GM12878 (cell line): ENCODE measurements around the gene ZNF765. TPM values are rescaled to one million over a fixed set of nuclear protein-coding genes. Genes with fewer than 3 reads are reported as not detected.

Source experiments
- CBX3 ChIP-seq: fragments of 200-600 bp; sonication (generic); IDR thresholded peaks from 2 replicates; pipeline ENCODE4 v1.6.1; 2016; ENCODE audit warnings: low read depth, borderline replicate concordance
- CHD4 ChIP-seq: fragments of 200-600 bp; sonication (generic); IDR thresholded peaks from 2 replicates; pipeline ENCODE4 v1.6.1; 2016; ENCODE audit warnings: mild to moderate bottlenecking
- ELK1 ChIP-seq: IDR thresholded peaks from 2 replicates; pipeline ENCODE4 v1.6.1; 2012; ENCODE audit warnings: low read depth, low read length, improper control_type of control experiment
- IRF4 ChIP-seq: IDR thresholded peaks from 2 replicates; pipeline ENCODE4 v1.6.1; 2011; ENCODE audit warnings: low read depth, low read length
- IRF5 ChIP-seq: fragments of 450-650 bp; IDR thresholded peaks from 2 replicates; pipeline ENCODE4 v1.6.1; 2017; ENCODE audit warnings: borderline replicate concordance
- JUNB ChIP-seq: IDR thresholded peaks from 2 replicates; pipeline ENCODE4 v1.6.1; 2016; ENCODE audit warnings: antibody characterized with exemption, mild to moderate bottlenecking
- KLF5 ChIP-seq: fragments of 450-650 bp; IDR thresholded peaks from 2 replicates; pipeline ENCODE4 v1.6.1; 2014; ENCODE audit warnings: mild to moderate bottlenecking; ENCODE audit not compliant: partially characterized antibody
- MLLT1 ChIP-seq: fragments of 450-650 bp; IDR thresholded peaks from 2 replicates; pipeline ENCODE4 v1.6.1; 2016; ENCODE audit warnings: mild to moderate bottlenecking
- MYC ChIP-seq: IDR thresholded peaks from 2 replicates; pipeline ENCODE4 v1.6.1; 2011; ENCODE audit warnings: mild to moderate bottlenecking, low read length, moderate library complexity, inconsistent platforms; ENCODE audit not compliant: insufficient read depth, insufficient replicate concordance, insufficient read length, severe bottlenecking
- PAX8 ChIP-seq: fragments of 450-650 bp; IDR thresholded peaks from 2 replicates; pipeline ENCODE4 v1.6.1; 2017; ENCODE audit warnings: mild to moderate bottlenecking, moderate library complexity
- RB1 ChIP-seq: fragments of 450-650 bp; formaldehyde crosslinking; IDR thresholded peaks from 2 replicates; pipeline ENCODE4 v1.6.1; 2017; ENCODE audit warnings: mild to moderate bottlenecking, borderline replicate concordance
- REST ChIP-seq: IDR thresholded peaks from 2 replicates; pipeline ENCODE4 v1.6.1; 2012; ENCODE audit warnings: mild to moderate bottlenecking, low read depth, low read length
- STAT3 ChIP-seq: IDR thresholded peaks from 2 replicates; pipeline ENCODE4 v1.6.1; 2011; ENCODE audit warnings: low read depth, low read length, improper control_type of control experiment
- USF1 ChIP-seq: IDR thresholded peaks from 2 replicates; pipeline ENCODE4 v1.6.1; 2011; ENCODE audit warnings: borderline replicate concordance, low read depth, mild to moderate bottlenecking, moderate library complexity, mixed read lengths, low read length; ENCODE audit not compliant: insufficient read depth; ENCODE audit errors: extremely low read length
- WRNIP1 ChIP-seq: IDR thresholded peaks from 2 replicates; pipeline ENCODE4 v1.6.1; 2011; ENCODE audit warnings: low read depth, low read length, improper control_type of control experiment, borderline replicate concordance
- ZBTB40 ChIP-seq: fragments of 450-650 bp; IDR thresholded peaks from 2 replicates; pipeline ENCODE4 v1.6.1; 2016; ENCODE audit warnings: mild to moderate bottlenecking, moderate library complexity, borderline replicate concordance
- polyA plus RNA-seq, 11 experiments: library from polyadenylated mRNA; depleted of rRNA in 4 of 11; unstranded in 6 of 11; stranded (reverse) in 5 of 11; fragments of >200 nt; fragmentation: Nextera tagmentation in 4 of 11; fragmentation: Illumina TruSeq in 1 of 11; extraction: Ambion mirVana in 4 of 11; extraction: Trizol in 1 of 11; gene quantifications; 1 replicate in 1 of 11; 2 replicates in 10 of 11; pipeline versions ENCODE4 v1.2.1 to v1.2.3, GENCODE V29; 2011 to 2016; ENCODE audit warnings: inconsistent platforms in 2 of 11, missing spikeins in 2 of 11, low read depth in 1 of 11
- total RNA-seq, 4 experiments: library from RNA; depleted of rRNA in 3 of 4; stranded (reverse); fragments of >200 nt in 3 of 4; fragmentation: Illumina TruSeq in 1 of 4; extraction: Trizol in 1 of 4; gene quantifications; 2 replicates each; pipeline versions ENCODE4 v1.2.1 to v1.2.3, GENCODE V29; 2013 to 2021

ZNF765 gene
- total and polyA plus RNA-seq, 10 of the 15 experiments (the other 5 are each of a cell fraction or from before 2014, with no cell fraction given), result 2.9 to 12.7 (median 7.0) TPM

- no peak for TF ChIP-seq REST
- no peak for TF ChIP-seq CBX3
- no peak for TF ChIP-seq ELK1
- TF ChIP-seq MLLT1, result no peak
- TF ChIP-seq CHD4, result no peak
- no peak for TF ChIP-seq PAX8
- TF ChIP-seq KLF5, result peak; percentile 92
- TF ChIP-seq JUNB, result no peak
- TF ChIP-seq WRNIP1, result no peak
- no peak for TF ChIP-seq RB1
- no peak for TF ChIP-seq ZBTB40
- no peak for TF ChIP-seq MYC
- no peak for TF ChIP-seq IRF4
- no peak for TF ChIP-seq USF1
- TF ChIP-seq IRF5, result no peak
- no peak for TF ChIP-seq STAT3
Observed at GRCh38 chr19:53394974-53395839, at the start of gene ZNF765 (continued).
